ENCODE data around the gene MUC5AC.
"Not testable (repeated sequence)": the region's sequence is repeated elsewhere in the genome, so short reads cannot be mapped to it uniquely, and the experiment has no call there.

The MUC5AC gene, protein sequence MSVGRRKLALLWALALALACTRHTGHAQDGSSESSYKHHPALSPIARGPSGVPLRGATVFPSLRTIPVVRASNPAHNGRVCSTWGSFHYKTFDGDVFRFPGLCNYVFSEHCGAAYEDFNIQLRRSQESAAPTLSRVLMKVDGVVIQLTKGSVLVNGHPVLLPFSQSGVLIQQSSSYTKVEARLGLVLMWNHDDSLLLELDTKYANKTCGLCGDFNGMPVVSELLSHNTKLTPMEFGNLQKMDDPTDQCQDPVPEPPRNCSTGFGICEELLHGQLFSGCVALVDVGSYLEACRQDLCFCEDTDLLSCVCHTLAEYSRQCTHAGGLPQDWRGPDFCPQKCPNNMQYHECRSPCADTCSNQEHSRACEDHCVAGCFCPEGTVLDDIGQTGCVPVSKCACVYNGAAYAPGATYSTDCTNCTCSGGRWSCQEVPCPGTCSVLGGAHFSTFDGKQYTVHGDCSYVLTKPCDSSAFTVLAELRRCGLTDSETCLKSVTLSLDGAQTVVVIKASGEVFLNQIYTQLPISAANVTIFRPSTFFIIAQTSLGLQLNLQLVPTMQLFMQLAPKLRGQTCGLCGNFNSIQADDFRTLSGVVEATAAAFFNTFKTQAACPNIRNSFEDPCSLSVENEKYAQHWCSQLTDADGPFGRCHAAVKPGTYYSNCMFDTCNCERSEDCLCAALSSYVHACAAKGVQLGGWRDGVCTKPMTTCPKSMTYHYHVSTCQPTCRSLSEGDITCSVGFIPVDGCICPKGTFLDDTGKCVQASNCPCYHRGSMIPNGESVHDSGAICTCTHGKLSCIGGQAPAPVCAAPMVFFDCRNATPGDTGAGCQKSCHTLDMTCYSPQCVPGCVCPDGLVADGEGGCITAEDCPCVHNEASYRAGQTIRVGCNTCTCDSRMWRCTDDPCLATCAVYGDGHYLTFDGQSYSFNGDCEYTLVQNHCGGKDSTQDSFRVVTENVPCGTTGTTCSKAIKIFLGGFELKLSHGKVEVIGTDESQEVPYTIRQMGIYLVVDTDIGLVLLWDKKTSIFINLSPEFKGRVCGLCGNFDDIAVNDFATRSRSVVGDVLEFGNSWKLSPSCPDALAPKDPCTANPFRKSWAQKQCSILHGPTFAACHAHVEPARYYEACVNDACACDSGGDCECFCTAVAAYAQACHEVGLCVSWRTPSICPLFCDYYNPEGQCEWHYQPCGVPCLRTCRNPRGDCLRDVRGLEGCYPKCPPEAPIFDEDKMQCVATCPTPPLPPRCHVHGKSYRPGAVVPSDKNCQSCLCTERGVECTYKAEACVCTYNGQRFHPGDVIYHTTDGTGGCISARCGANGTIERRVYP (N-terminal part only)

GRCh38 chr11:1157645-1158591 lies at the start of gene MUC5AC:
Gene MUC5AC, plus strand, starts transcription at chr11:1157953. Its CDS starts 47 bp downstream, at chr11:1158000.
- DNase-seq, result no peak

- no peak for DNase-seq
These were observed 49.4 kb upstream of the MUC5AC start for GRCh38 chr11:1108246-1108900.

DNA sequence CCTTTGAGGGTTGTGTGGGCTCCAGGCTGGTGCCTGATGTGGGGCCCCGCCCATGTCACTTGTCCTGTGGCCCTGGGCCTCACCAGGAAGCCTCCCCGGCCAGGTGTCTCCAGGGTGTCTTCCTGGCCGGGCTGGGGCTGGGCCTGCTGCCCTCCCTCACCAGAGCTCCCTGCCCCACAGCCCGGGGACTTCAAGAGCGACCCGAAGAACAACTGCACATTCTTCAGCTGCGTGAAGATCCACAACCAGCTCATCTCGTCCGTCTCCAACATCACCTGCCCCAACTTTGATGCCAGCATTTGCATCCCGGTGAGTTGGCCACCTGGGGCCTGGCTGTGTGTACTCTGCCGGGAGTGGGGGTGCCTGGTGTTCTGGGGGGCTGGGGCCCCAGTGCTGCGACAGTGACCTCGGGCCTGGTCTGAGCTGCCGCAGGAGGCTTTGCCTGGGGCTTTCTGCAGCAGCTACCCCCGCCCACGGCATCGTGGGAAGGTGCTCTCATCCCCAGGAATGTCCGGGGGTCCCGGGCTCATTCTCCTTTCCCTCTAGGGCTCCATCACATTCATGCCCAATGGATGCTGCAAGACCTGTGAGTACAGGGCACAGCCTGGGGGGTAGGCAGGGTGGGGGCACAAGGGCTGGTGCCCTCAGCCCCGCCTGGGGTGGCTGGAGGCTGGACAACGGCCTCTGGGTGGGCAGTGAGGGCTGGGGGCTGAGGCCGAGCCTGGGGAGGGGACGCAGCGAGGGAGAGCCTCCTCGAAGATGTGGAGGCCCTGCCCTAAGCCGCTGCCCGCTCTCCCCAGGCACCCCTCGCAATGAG lies 48.4 kb upstream of the MUC5AC start:
- DNase-seq, result no peak

GRCh38 chr11:1109918-1110705 lies 47.6 kb upstream of the MUC5AC start:
- no peak for DNase-seq

DNA sequence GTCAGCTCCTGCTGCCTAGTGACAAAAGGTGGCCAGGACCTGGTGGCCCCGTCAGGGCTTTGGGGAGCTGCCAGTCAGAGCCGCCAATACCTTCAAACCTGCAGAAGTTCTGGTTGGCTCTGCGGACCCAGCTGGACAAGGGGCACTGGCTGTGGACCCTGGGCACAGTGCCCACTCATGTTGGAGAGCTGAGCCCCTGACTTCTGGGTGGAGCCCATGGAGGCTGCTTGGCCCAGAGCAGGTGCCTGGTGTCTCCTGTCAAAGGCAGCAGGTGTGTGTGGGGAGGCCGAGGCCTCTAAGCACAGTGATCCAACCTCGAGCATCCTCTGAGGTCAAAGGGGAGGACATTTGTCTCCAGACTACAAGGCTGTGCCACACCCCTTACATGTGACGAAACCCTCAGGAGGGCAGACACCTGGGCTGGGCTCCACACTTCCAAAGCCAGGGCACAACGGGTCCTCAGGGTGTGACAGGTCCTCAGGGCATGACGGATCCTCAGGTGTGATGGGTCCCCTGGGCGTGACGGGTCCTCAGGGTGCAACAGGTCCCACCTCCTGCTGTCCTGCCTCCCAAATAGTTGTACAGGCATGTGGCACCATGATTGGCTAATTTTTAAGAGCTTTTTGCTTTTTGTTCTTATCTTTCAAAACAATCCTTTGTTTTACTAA lies 46.1 kb upstream of the MUC5AC start:
- DNase-seq, result no peak

DNA sequence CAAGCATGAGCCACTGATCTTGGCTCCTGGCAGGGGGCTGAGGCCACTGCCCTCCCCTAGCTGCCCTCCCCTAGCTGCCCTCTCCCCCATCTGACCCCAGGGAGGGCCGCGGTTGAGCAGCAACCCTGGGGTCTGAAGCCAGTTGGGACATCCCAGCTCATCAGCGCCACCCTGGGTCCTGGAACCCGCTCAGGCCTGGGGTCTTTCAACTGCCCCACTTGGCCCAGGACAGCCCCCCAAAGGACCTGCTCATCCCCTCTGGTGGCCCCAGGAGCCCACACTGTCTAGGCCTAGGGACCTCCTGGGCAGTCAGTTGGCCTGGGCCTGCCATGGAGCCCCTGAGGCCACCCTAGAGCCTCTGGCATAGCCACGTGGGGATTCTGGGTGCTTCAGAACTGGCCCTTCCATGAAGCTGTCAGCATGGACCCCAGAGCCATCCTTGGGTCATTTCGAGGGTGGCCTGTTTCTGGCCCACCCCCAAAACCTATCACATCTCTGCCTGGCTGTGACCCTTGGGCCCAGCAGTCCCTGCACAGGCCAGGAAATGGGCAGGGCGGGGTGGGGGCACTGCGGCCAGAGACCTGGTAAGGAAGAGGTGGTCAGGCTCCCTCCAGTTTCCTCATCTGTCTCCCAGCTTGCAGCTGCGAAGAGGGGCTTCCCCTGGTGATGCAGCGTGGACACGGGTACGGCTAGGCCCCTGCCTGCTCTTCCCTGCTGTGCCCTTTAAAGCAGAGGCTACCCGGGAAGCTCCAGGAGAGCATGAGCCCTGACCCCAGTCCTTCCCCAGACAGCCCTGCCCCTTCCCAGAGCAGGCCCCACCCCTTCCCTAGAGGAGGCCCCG lies 45.2 kb upstream of the MUC5AC start:
- no peak for DNase-seq

DNA sequence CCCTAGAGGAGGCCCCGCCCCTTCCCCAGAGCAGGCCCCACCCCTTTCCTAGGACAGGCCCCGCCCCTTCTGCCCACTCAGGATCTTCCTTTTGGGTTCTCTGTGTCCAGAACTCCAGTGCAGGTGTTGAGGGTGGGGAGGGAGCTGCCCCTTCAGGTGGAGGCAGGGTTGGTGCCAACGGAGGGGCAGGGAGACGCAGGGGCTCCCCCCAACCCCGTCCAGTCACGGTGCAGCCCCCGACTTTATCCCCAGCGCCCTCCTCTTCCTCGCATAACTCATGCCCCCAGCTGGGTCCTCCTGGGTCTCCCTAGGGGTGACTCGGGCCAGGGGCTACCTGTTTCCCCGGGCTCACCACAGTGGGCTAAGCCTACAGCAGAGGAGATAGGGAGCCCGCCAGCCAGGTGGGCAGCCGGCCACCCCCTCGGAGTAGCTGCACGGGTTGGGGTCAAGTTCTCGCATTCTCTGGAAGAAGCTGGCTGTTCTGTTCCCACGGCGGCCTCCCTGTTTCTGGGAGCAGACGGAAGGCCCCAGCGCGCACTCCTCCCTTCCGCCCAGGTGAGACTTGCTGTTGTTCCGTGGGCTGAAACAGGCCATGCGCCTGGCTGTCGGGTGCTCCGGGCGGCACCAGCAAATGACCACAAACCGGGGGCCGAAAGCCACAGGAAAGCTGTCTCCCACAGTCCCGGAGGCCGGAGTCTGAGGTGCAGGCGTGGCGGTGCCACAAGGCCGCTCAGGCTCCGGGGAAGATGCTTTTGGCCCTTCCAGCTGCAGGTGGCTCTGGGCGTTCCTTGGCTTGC lies 44.1 kb upstream of the MUC5AC start:
- no peak for DNase-seq

DNA sequence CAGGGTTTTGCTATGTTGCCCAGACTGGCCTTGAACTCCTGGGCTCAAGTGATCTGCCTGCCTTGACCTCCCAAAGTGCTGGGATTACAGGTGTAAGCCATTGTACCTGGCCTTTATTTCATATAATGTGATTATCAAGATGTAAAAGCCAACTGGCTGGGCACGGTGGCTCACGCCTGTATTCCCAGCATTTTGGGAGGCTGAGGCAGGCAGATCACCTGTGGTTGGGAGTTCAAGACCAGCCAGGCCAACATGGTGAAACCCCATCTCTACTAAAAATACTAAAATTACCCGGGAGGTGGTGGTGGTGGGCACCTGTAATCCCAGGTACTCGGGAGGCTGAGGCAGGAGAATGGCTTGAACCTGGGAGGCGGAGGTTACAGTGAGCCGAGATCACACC lies 42.5 kb upstream of the MUC5AC start:
- not testable (repeated sequence) for DNase-seq

DNA sequence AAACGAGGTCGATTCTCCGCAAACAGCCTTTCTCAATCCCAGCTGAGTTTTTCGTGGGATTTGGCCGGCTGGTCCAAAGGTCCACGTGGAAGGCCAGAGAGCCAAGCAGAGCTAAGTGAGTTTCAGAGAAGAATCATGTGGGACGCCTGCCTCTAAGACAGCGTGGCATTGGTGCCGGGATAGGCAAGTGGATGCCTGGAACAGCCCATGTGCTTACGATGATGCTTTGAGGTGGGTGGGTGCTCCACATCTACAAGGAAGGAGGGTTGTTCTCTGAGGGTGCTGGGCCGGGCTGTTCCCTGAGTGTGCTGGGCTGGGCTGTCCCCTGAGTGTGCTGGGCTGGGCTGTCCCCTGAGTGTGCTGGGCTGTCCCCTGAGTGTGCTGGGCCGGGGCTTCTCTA lies 41.6 kb upstream of the MUC5AC start:
- no peak for DNase-seq

GRCh38 chr11:1116666-1117390 lies 40.9 kb upstream of the MUC5AC start:
- DNase-seq, result no peak

DNA sequence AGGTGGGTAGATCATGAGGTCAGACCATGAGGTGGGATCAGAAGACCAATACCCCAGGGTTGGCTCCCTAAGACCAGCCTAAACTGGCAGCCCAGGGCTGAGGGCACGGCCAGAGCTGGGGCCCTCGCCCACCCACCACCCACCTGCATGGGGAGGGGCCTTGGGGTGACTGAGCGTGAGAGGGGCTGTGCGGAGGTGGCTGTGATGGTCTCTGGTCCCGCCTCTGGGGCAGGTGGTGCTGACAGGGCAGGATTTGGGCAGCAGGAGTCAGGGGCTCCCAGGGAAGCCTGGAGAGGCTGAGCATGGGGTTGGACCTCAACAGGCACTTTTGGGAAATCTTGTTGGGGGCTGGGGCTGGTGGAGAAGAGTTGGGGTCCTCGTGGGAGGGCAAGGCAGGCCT lies 39.8 kb upstream of the MUC5AC start:
- DNase-seq, result no peak

DNA sequence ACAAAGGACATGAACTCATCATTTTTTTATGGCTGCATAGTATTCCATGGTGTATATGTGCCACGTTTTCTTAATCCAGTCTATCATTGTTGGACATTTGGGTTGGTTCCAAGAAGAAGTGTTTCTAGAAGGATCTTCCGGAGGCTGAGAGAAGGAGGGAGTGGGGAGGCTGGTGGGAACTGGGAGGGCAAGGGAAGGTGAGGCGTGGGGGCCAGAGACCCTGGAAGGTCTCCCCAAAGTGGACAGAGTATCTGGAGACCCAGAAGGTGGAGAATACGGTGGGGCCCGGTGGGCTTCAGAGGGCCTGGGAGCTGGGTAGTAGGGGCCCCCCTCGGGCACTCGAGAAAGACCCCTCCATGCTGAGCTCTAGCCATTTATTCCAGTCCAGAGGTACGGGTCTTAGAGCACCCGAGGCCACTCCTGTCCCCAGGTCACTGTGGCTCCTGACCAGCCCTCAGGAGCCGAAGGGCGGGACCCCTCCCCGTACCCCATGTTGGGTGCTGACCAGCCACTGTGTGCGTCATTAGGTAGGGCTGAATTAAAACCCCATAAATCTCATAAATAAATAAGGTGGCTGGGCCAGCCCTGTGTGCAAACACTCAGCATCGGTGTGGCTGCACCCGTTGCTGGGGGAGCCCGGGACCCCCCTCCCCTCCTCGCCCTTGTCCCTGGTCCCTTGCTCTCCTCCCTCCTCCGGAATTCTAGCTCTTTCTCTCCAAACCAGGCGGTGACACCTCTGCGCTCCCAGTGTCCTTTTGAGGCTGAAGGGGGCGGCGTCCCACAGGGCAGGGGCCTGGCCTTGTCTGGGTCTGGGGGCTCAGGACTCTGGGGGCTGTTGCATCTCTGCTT lies 38.8 kb upstream of the MUC5AC start:
- no peak for DNase-seq

- no peak for DNase-seq
These were observed 38.1 kb upstream of the MUC5AC start for GRCh38 chr11:1119604-1120146.

- DNase-seq, result no peak
These were observed 37.0 kb upstream of the MUC5AC start for GRCh38 chr11:1120532-1121330.

Measured in T1000 (cell line).